ENCODE measurements around the gene PKNOX2.

Gene PKNOX2

DNA sequence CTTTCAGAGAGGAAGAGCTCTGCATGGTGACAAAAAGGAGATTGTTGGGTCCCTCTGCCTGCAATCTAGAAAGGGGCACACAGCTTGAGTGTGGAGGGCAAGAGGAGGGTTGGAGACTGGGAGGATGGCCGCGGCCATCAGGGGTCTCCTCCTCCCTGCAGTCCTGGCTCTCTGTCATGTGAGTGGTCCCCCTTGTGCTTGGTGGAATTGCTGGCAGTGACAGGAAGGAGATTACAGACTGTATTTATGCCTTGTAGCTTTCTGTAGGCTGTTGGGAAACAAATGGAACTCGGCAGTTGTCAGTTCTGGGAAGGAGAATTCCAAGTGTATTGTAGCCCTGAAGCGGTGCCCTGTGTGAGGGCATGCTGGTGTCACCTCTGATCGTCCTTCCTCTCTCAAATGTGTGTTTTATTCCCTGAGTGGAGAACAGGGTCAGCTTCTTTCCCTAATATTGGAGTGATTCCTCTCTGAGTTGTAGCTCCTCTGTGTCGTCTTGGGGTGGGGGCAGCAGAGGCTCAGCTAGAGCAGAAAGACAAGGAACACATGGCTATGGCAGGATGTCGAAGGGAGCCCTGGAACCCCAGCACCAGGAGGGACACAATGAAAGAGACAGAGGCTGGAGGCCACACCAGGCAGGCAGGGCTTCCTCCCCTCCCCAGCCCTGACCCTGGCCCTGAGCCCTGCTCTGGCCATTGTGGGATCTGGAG is 163.1 kb downstream of the PKNOX2 start:
- Histone ChIP-seq H3K9me3 (ENCODE audit: low read length) (no peaks in the 10 kb centered on the region), H3K9ac (ENCODE audit: low read length) (no peak overlapping the region), H3K27ac (ENCODE audit: low read depth, low read length) (no peak overlapping the region), H3K27me3 (ENCODE audit: control insufficient read depth in 1 of 2, insufficient read depth in 2 of 2, low read length in 2 of 2) (no peaks in the 10 kb centered on the region), H3K4me1 (ENCODE audit: insufficient read depth, low read length) (no peaks in the 10 kb centered on the region), H3K36me3 (ENCODE audit: insufficient read depth, low read length) (no peaks in the 10 kb centered on the region), H3K4me3 (ENCODE audit: low read depth in 1 of 2, low read length in 2 of 2) (no peak overlapping the region)

DNA sequence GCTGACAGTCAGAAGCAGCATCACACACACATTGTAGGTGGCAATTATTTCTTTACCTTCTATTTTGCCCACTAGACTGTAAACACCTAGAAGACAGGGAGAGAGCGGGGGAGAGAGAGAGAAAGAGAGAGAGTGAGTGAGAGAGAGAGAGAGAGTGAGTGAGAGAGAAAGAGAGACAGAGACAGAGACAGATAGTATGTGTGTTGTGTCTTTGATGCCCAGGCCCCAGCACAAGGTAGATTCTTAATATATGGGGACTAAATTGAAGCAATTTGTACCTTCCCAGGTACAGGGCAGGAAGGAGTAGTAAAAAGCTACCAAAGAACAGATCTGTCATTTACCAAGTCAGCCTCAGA is 163.7 kb downstream of the PKNOX2 start:
- Histone ChIP-seq H3K4me3 (ENCODE audit: low read depth in 1 of 2, low read length in 2 of 2) (no peak overlapping the region), H3K9me3 (ENCODE audit: low read length) (no peaks in the 10 kb centered on the region), H3K9ac (ENCODE audit: low read length) (no peak overlapping the region), H3K27me3 (ENCODE audit: control insufficient read depth in 1 of 2, insufficient read depth in 2 of 2, low read length in 2 of 2) (no peaks in the 10 kb centered on the region), H3K4me1 (ENCODE audit: insufficient read depth, low read length) (no peaks in the 10 kb centered on the region), H3K36me3 (ENCODE audit: insufficient read depth, low read length) (no peaks in the 10 kb centered on the region), H3K27ac (ENCODE audit: low read depth, low read length) (no peak overlapping the region)

DNA sequence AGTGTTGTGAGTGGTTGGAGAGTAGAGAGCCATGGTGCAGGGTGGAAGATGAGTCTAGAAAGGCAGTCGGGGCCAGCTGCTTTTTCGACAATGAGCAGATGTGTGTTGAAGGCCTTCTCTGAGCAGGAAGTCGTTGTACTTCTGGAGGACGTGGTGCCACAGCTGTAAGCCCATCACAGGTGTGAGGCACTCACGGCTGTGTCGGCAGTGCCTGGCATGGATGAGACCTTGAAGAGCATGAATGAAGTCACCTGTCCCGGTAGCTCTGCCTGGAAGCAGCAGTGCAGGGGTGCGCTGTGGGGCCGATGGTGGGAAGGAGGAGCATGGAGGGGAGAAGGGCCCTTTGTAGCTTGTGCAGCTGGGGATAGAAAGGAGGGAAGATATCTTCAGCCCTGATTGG is 165.2 kb downstream of the PKNOX2 start:
- no peaks in the 10 kb centered on the region for H3K36me3 ChIP-seq (ENCODE audit: insufficient read depth, low read length)
- H3K4me3 ChIP-seq (ENCODE audit: low read depth in 1 of 2, low read length in 2 of 2) = no peak overlapping the region
- H3K9ac ChIP-seq (ENCODE audit: low read length) = no peak overlapping the region
- no peaks in the 10 kb centered on the region for H3K4me1 ChIP-seq (ENCODE audit: insufficient read depth, low read length)
- no peaks in the 10 kb centered on the region for H3K27me3 ChIP-seq (ENCODE audit: control insufficient read depth in 1 of 2, insufficient read depth in 2 of 2, low read length in 2 of 2)
- H3K9me3 ChIP-seq (ENCODE audit: low read length) = no peaks in the 10 kb centered on the region
- no peak overlapping the region for H3K27ac ChIP-seq (ENCODE audit: low read depth, low read length)

DNA sequence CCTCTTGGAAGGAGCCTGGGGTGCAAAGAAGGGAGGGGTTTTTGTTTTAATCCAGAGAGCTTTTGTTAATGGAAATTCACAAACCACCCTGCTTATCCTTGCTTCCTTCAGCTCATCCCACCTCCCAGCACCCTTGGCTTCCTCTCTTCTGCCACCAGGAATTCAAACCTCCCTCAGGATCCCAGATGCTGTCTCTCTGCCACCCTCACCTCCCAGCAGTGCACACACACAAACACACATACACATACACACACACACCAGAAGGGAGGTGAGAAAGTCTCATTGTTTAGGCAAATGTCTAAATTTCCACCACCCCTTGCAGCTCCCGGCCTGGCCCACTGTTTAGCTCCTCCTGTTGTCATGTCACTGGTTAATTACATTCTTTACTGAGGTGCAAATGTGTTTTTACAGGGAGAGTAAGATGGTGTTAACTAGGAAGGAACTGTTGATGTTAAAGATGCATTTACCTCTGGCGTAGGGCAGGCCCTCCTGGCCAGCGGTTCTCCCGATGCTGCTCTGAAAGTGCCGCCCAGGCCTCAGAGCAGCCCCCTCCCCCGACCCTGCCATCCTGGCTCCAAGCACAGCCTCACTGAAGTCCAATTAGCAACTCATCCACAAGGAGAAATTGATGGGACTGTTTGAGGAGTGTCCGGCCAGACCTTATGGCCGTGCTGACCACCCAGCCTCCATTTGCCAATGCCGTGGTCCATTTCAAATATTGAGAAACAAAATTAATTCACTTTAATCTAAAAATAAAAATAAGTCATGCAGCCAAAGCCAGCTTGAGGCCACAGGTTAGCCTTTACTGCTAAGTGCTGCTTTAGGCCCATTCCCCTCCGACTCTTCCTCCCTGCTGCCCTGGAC is 166.1 kb downstream of the PKNOX2 start:
- Histone ChIP-seq H3K4me3 (ENCODE audit: low read depth in 1 of 2, low read length in 2 of 2) (no peak overlapping the region), H3K27me3 (ENCODE audit: control insufficient read depth in 1 of 2, insufficient read depth in 2 of 2, low read length in 2 of 2) (no peaks in the 10 kb centered on the region)

DNA sequence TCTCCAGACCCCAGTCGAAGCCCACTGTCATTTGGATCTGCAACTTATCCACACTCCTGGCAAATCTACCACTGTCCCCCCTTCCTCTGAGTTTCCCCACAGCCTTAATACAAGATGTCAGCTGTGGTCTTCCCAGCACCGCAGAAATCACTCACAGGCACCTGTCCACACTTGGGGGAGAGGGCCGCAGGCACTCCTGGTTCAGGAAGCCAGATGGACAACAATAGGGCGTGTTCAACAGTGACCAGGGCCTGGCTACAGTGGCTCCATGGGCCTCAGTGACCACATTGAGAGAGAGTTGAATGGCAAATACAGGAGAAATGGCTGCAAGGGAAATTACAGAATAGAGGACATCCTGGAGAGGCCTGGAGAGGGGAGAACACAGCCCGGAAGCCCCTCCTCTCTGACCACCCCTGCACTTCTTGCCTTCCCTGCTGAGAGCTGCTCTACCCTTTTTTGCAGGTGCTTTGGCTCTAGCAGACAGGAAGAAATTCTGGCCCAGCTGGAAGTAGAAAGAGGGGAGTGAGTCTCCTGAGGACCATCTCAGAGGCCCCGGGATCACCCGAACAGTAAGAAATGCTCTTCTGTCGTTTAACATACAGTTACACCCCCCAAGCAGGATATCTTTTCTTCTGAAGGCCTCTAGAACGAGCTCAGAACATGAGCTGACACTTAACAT is 166.9 kb downstream of the PKNOX2 start:
- Histone ChIP-seq H3K4me1 (ENCODE audit: insufficient read depth, low read length) (no peaks in the 10 kb centered on the region), H3K9ac (ENCODE audit: low read length) (no peak overlapping the region), H3K27me3 (ENCODE audit: control insufficient read depth in 1 of 2, insufficient read depth in 2 of 2, low read length in 2 of 2) (no peaks in the 10 kb centered on the region), H3K9me3 (ENCODE audit: low read length) (no peaks in the 10 kb centered on the region), H3K4me3 (ENCODE audit: low read depth in 1 of 2, low read length in 2 of 2) (no peak overlapping the region), H3K36me3 (ENCODE audit: insufficient read depth, low read length) (no peaks in the 10 kb centered on the region), H3K27ac (ENCODE audit: low read depth, low read length) (no peak overlapping the region)

More for the DNA sequence above, 166.1 kb downstream of the PKNOX2 start:
- no peaks in the 10 kb centered on the region for H3K4me1 ChIP-seq (ENCODE audit: insufficient read depth, low read length)
- no peaks in the 10 kb centered on the region for H3K9me3 ChIP-seq (ENCODE audit: low read length)
- H3K9ac ChIP-seq (ENCODE audit: low read length) = no peak overlapping the region
- H3K27ac ChIP-seq (ENCODE audit: low read depth, low read length) = no peak overlapping the region
- H3K36me3 ChIP-seq (ENCODE audit: insufficient read depth, low read length) = no peaks in the 10 kb centered on the region

DNA sequence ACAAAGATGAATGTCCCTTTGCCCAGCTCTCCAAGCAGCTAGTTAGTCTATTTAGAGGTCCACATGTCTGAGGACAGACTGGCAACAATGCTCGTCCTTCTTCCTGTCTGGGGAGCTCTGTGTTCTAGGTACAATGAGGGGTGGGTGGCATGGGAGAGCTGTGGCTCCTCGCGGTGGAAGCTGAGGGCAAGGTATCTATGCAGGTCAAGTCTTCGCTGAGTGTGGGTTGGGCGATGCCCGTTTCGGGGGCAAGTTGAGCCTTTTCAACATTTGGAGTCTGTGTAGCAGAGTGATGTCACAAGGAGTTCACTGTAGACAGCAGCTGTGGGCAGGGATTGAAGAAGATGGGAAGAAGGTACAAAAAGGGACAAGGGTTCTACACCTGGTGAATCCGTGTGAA is 168.3 kb downstream of the PKNOX2 start:
- H3K4me3 ChIP-seq (ENCODE audit: low read depth in 1 of 2, low read length in 2 of 2) = no peak overlapping the region
- H3K9me3 ChIP-seq (ENCODE audit: low read length) = no peaks in the 10 kb centered on the region
- no peak overlapping the region for H3K9ac ChIP-seq (ENCODE audit: low read length)
- no peaks in the 10 kb centered on the region for H3K27me3 ChIP-seq (ENCODE audit: control insufficient read depth in 1 of 2, insufficient read depth in 2 of 2, low read length in 2 of 2)
- no peak overlapping the region for H3K27ac ChIP-seq (ENCODE audit: low read depth, low read length)
- no peaks in the 10 kb centered on the region for H3K4me1 ChIP-seq (ENCODE audit: insufficient read depth, low read length)
- no peaks in the 10 kb centered on the region for H3K36me3 ChIP-seq (ENCODE audit: insufficient read depth, low read length)

DNA sequence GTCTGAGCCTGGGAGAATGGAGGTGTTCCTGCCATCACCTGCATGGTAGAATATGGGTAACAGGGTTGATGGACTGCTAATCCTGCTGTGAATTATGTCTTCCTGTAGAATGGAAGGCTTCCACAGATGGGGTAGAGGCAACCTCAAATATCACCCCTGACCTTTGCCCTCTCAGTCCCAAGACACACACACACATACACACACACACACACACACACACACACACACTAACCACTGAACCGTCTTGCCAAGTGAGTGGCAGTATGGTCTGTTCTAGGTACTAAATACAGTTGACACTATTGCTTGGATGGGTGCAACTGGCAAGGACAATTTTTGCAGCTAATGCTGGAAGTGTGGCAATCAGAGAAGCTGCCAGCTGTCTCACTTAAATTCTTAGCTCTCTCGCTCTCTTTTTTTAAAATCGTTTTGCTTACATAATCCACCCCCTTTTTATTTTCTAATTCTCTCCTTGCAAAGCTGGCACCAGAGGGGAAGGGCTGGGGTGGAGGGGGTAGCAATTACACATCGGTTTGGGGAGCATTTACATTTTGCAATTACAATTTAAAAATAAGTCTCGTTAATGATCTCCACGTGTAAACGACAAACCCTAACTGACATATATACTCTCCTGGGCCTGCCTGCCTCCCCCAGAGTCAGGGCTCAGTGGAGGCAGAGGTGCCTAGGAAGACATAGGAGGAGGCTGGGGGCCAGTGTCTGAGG is 169.0 kb downstream of the PKNOX2 start:
- Histone ChIP-seq H3K36me3 (ENCODE audit: insufficient read depth, low read length) (no peaks in the 10 kb centered on the region), H3K9me3 (ENCODE audit: low read length) (no peaks in the 10 kb centered on the region), H3K9ac (ENCODE audit: low read length) (no peak overlapping the region), H3K4me1 (ENCODE audit: insufficient read depth, low read length) (no peaks in the 10 kb centered on the region), H3K27me3 (ENCODE audit: control insufficient read depth in 1 of 2, insufficient read depth in 2 of 2, low read length in 2 of 2) (no peaks in the 10 kb centered on the region), H3K4me3 (ENCODE audit: low read depth in 1 of 2, low read length in 2 of 2) (no peak overlapping the region), H3K27ac (ENCODE audit: low read depth, low read length) (no peak overlapping the region)

DNA sequence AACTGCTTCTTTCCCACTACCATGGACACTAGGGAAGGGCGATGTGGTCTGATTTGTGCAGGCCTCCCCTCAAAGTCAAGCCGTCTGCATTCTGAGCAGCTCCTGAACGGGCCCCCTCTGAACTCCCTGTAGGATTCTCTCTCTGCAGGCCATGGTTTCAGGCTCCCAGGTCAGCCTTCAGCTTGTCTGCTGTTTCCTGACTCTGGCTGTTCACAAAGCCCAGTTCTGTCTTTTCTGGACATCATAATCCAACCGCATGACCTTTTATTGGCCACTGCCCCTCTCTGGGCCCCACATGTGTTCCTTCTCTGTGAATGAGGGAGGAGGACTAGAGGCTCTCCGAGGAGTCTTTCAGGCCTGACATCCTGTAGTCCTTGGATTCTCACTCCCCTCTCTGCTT is 170.6 kb downstream of the PKNOX2 start:
- no peaks in the 10 kb centered on the region for H3K9me3 ChIP-seq (ENCODE audit: low read length)
- no peaks in the 10 kb centered on the region for H3K36me3 ChIP-seq (ENCODE audit: insufficient read depth, low read length)
- H3K4me1 ChIP-seq (ENCODE audit: insufficient read depth, low read length) = no peaks in the 10 kb centered on the region
- H3K9ac ChIP-seq (ENCODE audit: low read length) = no peak overlapping the region
- H3K4me3 ChIP-seq (ENCODE audit: low read depth in 1 of 2, low read length in 2 of 2) = no peak overlapping the region
- no peak overlapping the region for H3K27ac ChIP-seq (ENCODE audit: low read depth, low read length)
- H3K27me3 ChIP-seq (ENCODE audit: control insufficient read depth in 1 of 2, insufficient read depth in 2 of 2, low read length in 2 of 2) = no peaks in the 10 kb centered on the region

DNA sequence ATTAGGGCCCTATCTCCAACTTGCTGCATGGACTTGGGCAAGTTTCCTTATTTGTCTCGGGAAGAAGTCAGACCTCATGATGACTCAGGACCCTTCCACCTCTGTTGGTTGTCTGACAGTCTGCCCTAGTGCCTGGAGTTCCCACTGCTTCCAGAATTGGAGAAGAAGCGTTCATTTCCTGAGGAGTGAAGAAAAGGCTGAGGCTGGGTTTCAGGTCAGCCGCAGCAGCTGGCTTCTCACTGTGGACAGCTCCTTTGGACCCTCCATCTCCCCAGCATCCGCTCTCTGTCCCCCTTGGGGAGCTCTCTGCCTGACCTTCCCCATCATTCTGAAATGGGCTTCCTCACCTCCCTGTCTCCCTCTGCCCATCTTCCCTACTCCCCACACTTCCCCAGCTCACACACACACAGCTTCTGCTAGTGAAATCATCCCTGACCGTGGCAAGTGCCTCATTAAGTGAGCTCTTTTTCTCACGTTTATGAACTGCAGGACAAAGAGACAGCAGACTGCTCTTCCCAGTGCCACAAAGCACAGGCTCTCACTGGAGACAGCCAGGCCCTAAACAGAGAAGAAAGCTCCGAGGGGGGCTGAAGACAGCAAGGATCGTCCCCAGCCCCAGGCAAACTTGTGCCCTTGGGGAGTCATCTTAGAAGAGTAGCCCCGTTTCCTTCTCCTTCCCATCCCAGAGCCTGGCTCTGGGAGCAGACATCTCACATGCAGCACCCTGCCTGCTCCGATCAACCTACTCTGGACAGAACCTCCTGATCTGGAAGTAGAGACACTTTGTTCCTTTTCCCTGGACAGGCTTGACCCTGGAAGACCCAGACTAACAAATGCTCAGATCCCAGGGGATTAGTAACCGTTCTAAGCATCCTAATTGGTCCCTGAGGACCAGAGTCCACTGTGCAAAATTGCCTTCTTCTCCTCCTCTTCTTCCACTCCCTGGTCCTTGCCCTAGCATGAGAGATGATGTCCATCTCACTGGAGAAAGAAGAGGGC is 173.6 kb downstream of the PKNOX2 start:
- Histone ChIP-seq H3K9me3 (ENCODE audit: low read length) (no peaks in the 10 kb centered on the region), H3K27me3 (ENCODE audit: control insufficient read depth in 1 of 2, insufficient read depth in 2 of 2, low read length in 2 of 2) (no peaks in the 10 kb centered on the region), H3K27ac (ENCODE audit: low read depth, low read length) (no peak overlapping the region), H3K4me1 (ENCODE audit: insufficient read depth, low read length) (no peaks in the 10 kb centered on the region), H3K36me3 (ENCODE audit: insufficient read depth, low read length) (no peaks in the 10 kb centered on the region), H3K9ac (ENCODE audit: low read length) (no peak overlapping the region), H3K4me3 (ENCODE audit: low read depth in 1 of 2, low read length in 2 of 2) (no peak overlapping the region)

DNA sequence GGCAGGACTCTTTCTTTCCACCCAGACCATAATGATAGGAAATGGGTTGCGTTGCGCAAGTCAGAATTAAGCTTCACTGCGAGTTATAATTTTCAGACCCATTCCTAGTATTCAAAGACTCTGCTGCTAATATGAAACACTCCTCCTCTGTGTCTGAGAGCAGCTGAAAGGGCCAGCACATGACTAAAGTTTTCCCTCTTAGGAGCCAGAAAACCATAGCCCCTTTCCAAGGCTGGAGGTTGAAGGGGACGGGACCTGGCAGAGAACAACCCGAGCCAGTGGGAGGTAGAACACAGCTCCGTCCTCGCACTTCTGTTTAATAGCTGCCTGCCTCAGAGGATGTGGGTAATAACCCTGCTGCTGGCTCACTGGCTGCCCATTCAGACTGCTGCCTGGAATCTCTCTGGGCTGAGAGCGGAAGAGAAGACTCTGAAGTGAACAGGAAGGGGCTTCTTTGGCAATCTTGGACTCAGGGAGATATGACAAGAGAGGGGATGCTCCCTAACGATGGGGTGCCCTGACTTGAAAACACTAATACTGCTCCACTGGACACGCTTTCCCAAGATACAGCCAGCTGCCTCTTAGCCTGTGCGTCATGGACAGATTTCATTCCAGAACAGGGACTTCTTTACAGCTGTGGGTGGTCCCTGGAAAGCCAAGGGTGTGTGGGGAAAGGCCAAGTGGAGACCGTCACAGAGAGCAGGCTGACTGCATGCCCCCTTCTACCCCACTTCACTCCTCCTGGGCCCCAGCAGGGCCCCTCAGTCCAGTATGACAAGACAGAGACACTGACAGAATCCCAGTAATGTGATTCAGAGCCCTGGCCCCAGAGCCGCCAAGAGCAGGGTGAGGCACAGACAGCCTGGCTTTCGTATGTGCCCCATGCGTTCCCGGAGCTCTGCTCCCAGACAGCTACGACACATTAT is 174.6 kb downstream of the PKNOX2 start:
- H3K27me3 ChIP-seq (ENCODE audit: control insufficient read depth in 1 of 2, insufficient read depth in 2 of 2, low read length in 2 of 2) = no peaks in the 10 kb centered on the region
- H3K36me3 ChIP-seq (ENCODE audit: insufficient read depth, low read length) = no peaks in the 10 kb centered on the region
- H3K9ac ChIP-seq (ENCODE audit: low read length) = no peak overlapping the region
- no peaks in the 10 kb centered on the region for H3K9me3 ChIP-seq (ENCODE audit: low read length)
- no peak overlapping the region for H3K27ac ChIP-seq (ENCODE audit: low read depth, low read length)
- H3K4me1 ChIP-seq (ENCODE audit: insufficient read depth, low read length) = no peaks in the 10 kb centered on the region
- no peak overlapping the region for H3K4me3 ChIP-seq (ENCODE audit: low read depth in 1 of 2, low read length in 2 of 2)

Data from muscle layer of colon (tissue), 2 donors.